Activated naive CD8-positive, alpha-beta T cell (primary cell): ENCODE results near the gene PIGO.
A peak's percentile ranks its signal among the peaks of the same experiment; 100 is the strongest.

Source experiments
- H3K27ac Mint-ChIP-seq: one replicate; pipeline ENCODE4 v1.8.0; 2021; ENCODE audit warnings: mixed read lengths
- H3K27me3 Mint-ChIP-seq: one replicate; pipeline ENCODE4 v1.8.0; 2021; ENCODE audit warnings: mixed read lengths
- H3K36me3 Mint-ChIP-seq: one replicate; pipeline ENCODE4 v1.8.0; 2021; ENCODE audit warnings: mixed read lengths
- H3K4me1 Mint-ChIP-seq: one replicate; pipeline ENCODE4 v1.8.0; 2021; ENCODE audit warnings: low read depth, mixed read lengths
- H3K4me3 Mint-ChIP-seq: one replicate; pipeline ENCODE4 v1.8.0; 2021; ENCODE audit warnings: mild to moderate bottlenecking, mixed read lengths
- H3K9me3 Mint-ChIP-seq: one replicate; pipeline ENCODE4 v1.8.0; 2021; ENCODE audit warnings: low read depth, mixed read lengths

The PIGO gene

GRCh38 chr9:35096035-35096849 lies at the start of gene PIGO:
Gene PIGO (minus strand): TSS chr9:35096591. CDS start chr9:35095565, 1,026 bp downstream.
- peaks cover 2% of the 10 kb centered on the region for H3K36me3 Mint-ChIP-seq
- peaks cover 31% of the 10 kb centered on the region for H3K4me1 Mint-ChIP-seq
- peak within 1 kb of the TSS; percentile 86 for H3K27ac Mint-ChIP-seq

GRCh38 chr9:35142037-35142436 lies 45.6 kb upstream of the PIGO start:
- Mint-ChIP-seq H3K27me3 (no peaks in the 10 kb centered on the region), H3K27ac (no peak overlapping the region), H3K4me1 (no peaks in the 10 kb centered on the region), H3K4me3 (no peak overlapping the region), H3K9me3 (peaks cover 7% of the 10 kb centered on the region), H3K36me3 (peaks cover 11% of the 10 kb centered on the region)

More at GRCh38 chr9:35096035-35096849, at the start of gene PIGO:
- Mint-ChIP-seq H3K9me3 (no peaks in the 10 kb centered on the region), H3K4me3 (peak within 1 kb of the TSS; percentile 90), H3K27me3 (no peaks in the 10 kb centered on the region)

GRCh38 chr9:35140093-35140492 lies 43.7 kb upstream of the PIGO start:
- Mint-ChIP-seq H3K27me3 (no peaks in the 10 kb centered on the region), H3K4me3 (no peak overlapping the region), H3K4me1 (no peaks in the 10 kb centered on the region), H3K27ac (no peak overlapping the region), H3K9me3 (peaks cover 5% of the 10 kb centered on the region), H3K36me3 (peaks cover 11% of the 10 kb centered on the region)

GRCh38 chr9:35136866-35137265 lies 40.5 kb upstream of the PIGO start:
- no peaks in the 10 kb centered on the region for H3K27me3 Mint-ChIP-seq
- H3K36me3 Mint-ChIP-seq: no peaks in the 10 kb centered on the region
- no peak overlapping the region for H3K27ac Mint-ChIP-seq
- no peaks in the 10 kb centered on the region for H3K4me1 Mint-ChIP-seq
- peaks cover 2% of the 10 kb centered on the region for H3K9me3 Mint-ChIP-seq
- H3K4me3 Mint-ChIP-seq: no peak overlapping the region

GRCh38 chr9:35135988-35136387 lies 39.6 kb upstream of the PIGO start:
- H3K4me1 Mint-ChIP-seq: no peaks in the 10 kb centered on the region
- no peak overlapping the region for H3K4me3 Mint-ChIP-seq
- H3K36me3 Mint-ChIP-seq: no peaks in the 10 kb centered on the region
- H3K27ac Mint-ChIP-seq: no peak overlapping the region
- H3K9me3 Mint-ChIP-seq: peaks cover 4% of the 10 kb centered on the region
- H3K27me3 Mint-ChIP-seq: no peaks in the 10 kb centered on the region

GRCh38 chr9:35134920-35135319 lies 38.5 kb upstream of the PIGO start:
- peaks cover 4% of the 10 kb centered on the region for H3K9me3 Mint-ChIP-seq
- no peak overlapping the region for H3K27ac Mint-ChIP-seq
- no peaks in the 10 kb centered on the region for H3K27me3 Mint-ChIP-seq
- H3K4me3 Mint-ChIP-seq: no peak overlapping the region
- no peaks in the 10 kb centered on the region for H3K4me1 Mint-ChIP-seq
- H3K36me3 Mint-ChIP-seq: no peaks in the 10 kb centered on the region

GRCh38 chr9:35116898-35117551 lies 20.6 kb upstream of the PIGO start:
- Mint-ChIP-seq H3K27me3 (no peaks in the 10 kb centered on the region), H3K36me3 (no peaks in the 10 kb centered on the region), H3K27ac (peak overlapping the region; percentile 88), H3K9me3 (no peaks in the 10 kb centered on the region), H3K4me1 (peaks cover 41% of the 10 kb centered on the region), H3K4me3 (peak overlapping the region; percentile 91)

- Mint-ChIP-seq H3K4me1 (peaks cover 46% of the 10 kb centered on the region), H3K4me3 (peak overlapping the region; percentile 91), H3K9me3 (no peaks in the 10 kb centered on the region), H3K27me3 (no peaks in the 10 kb centered on the region), H3K36me3 (no peaks in the 10 kb centered on the region), H3K27ac (peak overlapping the region; percentile 88)
These were observed 20.1 kb upstream of the PIGO start for GRCh38 chr9:35116539-35116897.

- Mint-ChIP-seq H3K27me3 (no peaks in the 10 kb centered on the region), H3K27ac (peak within 1 kb of the TSS; percentile 88), H3K36me3 (no peaks in the 10 kb centered on the region), H3K9me3 (no peaks in the 10 kb centered on the region), H3K4me1 (peaks cover 49% of the 10 kb centered on the region), H3K4me3 (peak within 1 kb of the TSS; percentile 91)
These were observed 19.5 kb upstream of the PIGO start, which contains the start of gene ATOSB for GRCh38 chr9:35115680-35116538. Gene ATOSB (minus strand): TSS chr9:35115862. CDS start chr9:35108274, 7,588 bp downstream.

- H3K27me3 Mint-ChIP-seq: no peaks in the 10 kb centered on the region
These were observed 18.6 kb upstream of the PIGO start for GRCh38 chr9:35114840-35115628.

GRCh38 chr9:35114113-35114839 lies 17.9 kb upstream of the PIGO start:
- peak overlapping the region; percentile 91 for H3K4me3 Mint-ChIP-seq
- peaks cover 62% of the 10 kb centered on the region for H3K4me1 Mint-ChIP-seq
- H3K36me3 Mint-ChIP-seq: no peaks in the 10 kb centered on the region
- H3K27ac Mint-ChIP-seq: peak overlapping the region; percentile 77
- no peaks in the 10 kb centered on the region for H3K9me3 Mint-ChIP-seq
- H3K27me3 Mint-ChIP-seq: no peaks in the 10 kb centered on the region

More at GRCh38 chr9:35114840-35115628, 18.6 kb upstream of the PIGO start:
- peak overlapping the region; percentile 91 for H3K4me3 Mint-ChIP-seq
- H3K27ac Mint-ChIP-seq: peak overlapping the region; percentile 50
- peaks cover 56% of the 10 kb centered on the region for H3K4me1 Mint-ChIP-seq
- no peaks in the 10 kb centered on the region for H3K9me3 Mint-ChIP-seq
- no peaks in the 10 kb centered on the region for H3K36me3 Mint-ChIP-seq

GRCh38 chr9:35112257-35113020 lies 16.0 kb upstream of the PIGO start:
- peak overlapping the region; percentile 81 for H3K4me3 Mint-ChIP-seq
- H3K4me1 Mint-ChIP-seq: peaks cover 62% of the 10 kb centered on the region
- peak overlapping the region; percentile 81 for H3K27ac Mint-ChIP-seq
- no peaks in the 10 kb centered on the region for H3K36me3 Mint-ChIP-seq
- no peaks in the 10 kb centered on the region for H3K9me3 Mint-ChIP-seq
- H3K27me3 Mint-ChIP-seq: no peaks in the 10 kb centered on the region
